Endothelial cell of umbilical vein (primary cell): ENCODE measurements around the gene CFAP73. TPM values are rescaled to one million over a fixed set of nuclear protein-coding genes. Genes with fewer than 3 reads are reported as not detected.

ENCODE experiments used
- BruUV-seq: library from RNA; stranded (reverse); fragments of 400-500 nt; replicated peaks from 2 replicates; lab custom pipeline; 2021; lab: Mats Ljungman, UMichigan
- CTCF ChIA-PET: fragments of 300-600, 350-600 bp; sonication (Branson Sonifier 250); formaldehyde crosslinking; loops from one replicate; lab custom pipeline; 2021; ENCODE audit warnings: antibody characterized with exemption, inconsistent platforms; lab: Charles Lee
- POLR2A ChIA-PET: fragments of 300-600, 350-600 bp; sonication (Branson Sonifier 250); formaldehyde crosslinking; loops from one replicate; lab custom pipeline; 2021; ENCODE audit warnings: antibody characterized with exemption, inconsistent platforms; lab: Charles Lee
- DNase-seq: peaks from one replicate; pipeline ENCODE4 v3.0.0-alpha.2; 2011; ENCODE audit warnings: low read depth, low spot score
- FAIRE-seq: peaks from 2 replicates; lab custom pipeline; 2011; peaks lifted over from hg19 to GRCh38; lab: Jason Lieb, UNC
- H2AFZ ChIP-seq: 2 replicates; pipeline ENCODE4 v1.6.0; 2012; ENCODE audit warnings: low read depth, low read length, control low read depth, inconsistent platforms
- H3K27ac ChIP-seq: 2 replicates; pipeline ENCODE4 v1.5.1; 2011; ENCODE audit warnings: low read depth, mild to moderate bottlenecking, control low read depth, low read length, moderate library complexity; ENCODE audit not compliant: insufficient read depth
- H3K27me3 ChIP-seq, 2 experiments: 2 replicates each; pipeline versions ENCODE4 v1.6.0 to v1.6.1; 2011; ENCODE audit warnings: low read length in 2 of 2, mixed read lengths in 1 of 2; ENCODE audit not compliant: control insufficient read depth in 2 of 2, insufficient read depth in 2 of 2
- H3K36me3 ChIP-seq, 2 experiments: 2 replicates in 1 of 2; 3 replicates in 1 of 2; pipeline ENCODE4 v1.5.1; 2011; ENCODE audit warnings: low read length in 2 of 2, mild to moderate bottlenecking in 1 of 2, moderate library complexity in 1 of 2; ENCODE audit not compliant: control insufficient read depth in 2 of 2, insufficient read depth in 2 of 2; ENCODE audit errors: extremely low read depth in 1 of 2
- H3K4me1 ChIP-seq: 3 replicates; pipeline ENCODE4 v1.5.1; 2011; ENCODE audit warnings: mild to moderate bottlenecking, low read length; ENCODE audit not compliant: control insufficient read depth, insufficient read depth; ENCODE audit errors: extremely low read depth
- H3K4me2 ChIP-seq: 2 replicates; pipeline ENCODE4 v1.6.1; 2011; ENCODE audit warnings: low read length, control low read depth, mixed read lengths; ENCODE audit not compliant: insufficient read depth
- H3K4me3 ChIP-seq, 3 experiments: fragments of 200-600 bp in 1 of 3; sonication (generic), shearing (Covaris generic) in 1 of 3; replicated peaks in 1 of 3; 2 replicates each; pipeline ENCODE4 v1.5.1; 2011 to 2016; ENCODE audit warnings: control low read depth in 3 of 3, low read length in 3 of 3, mild to moderate bottlenecking in 2 of 3, inconsistent platforms in 1 of 3, low read depth in 1 of 3, moderate library complexity in 1 of 3; ENCODE audit not compliant: insufficient read depth in 1 of 3
- H3K79me2 ChIP-seq: 2 replicates; pipeline ENCODE4 v1.6.0; 2012; ENCODE audit warnings: low read length, inconsistent platforms; ENCODE audit not compliant: control insufficient read depth, insufficient read depth
- H3K9ac ChIP-seq: replicated peaks from 2 replicates; pipeline ENCODE3; 2011; ENCODE audit warnings: low read length, control low read depth; ENCODE audit not compliant: insufficient read depth; ENCODE audit errors: extremely low read depth
- H3K9me1 ChIP-seq: replicated peaks from 3 replicates; pipeline ENCODE4 v1.6.0; 2011; ENCODE audit warnings: mild to moderate bottlenecking, low read length; ENCODE audit not compliant: control insufficient read depth, insufficient read depth; ENCODE audit errors: extremely low read depth
- H3K9me3 ChIP-seq: replicated peaks from 2 replicates; pipeline ENCODE4 v1.5.1; 2012; ENCODE audit warnings: low read length, inconsistent platforms; ENCODE audit not compliant: control insufficient read depth, insufficient read depth
- H4K20me1 ChIP-seq: replicated peaks from 2 replicates; pipeline ENCODE3; 2011; ENCODE audit warnings: mild to moderate bottlenecking, low read length; ENCODE audit not compliant: control insufficient read depth, insufficient read depth; ENCODE audit errors: extremely low read depth
- EZH2 ChIP-seq: IDR thresholded peaks from 2 replicates; pipeline ENCODE4 v1.6.1; 2012; ENCODE audit warnings: borderline replicate concordance, low read depth, mild to moderate bottlenecking, moderate library complexity, low read length, inconsistent platforms; ENCODE audit not compliant: severe bottlenecking
- FOS ChIP-seq: IDR thresholded peaks from 2 replicates; pipeline ENCODE4 v1.6.1; 2011; ENCODE audit warnings: mild to moderate bottlenecking, low read length, moderate library complexity, borderline replicate concordance; ENCODE audit not compliant: insufficient read depth
- GATA2 ChIP-seq: IDR thresholded peaks from 2 replicates; pipeline ENCODE4 v1.7.0; 2011; ENCODE audit warnings: low read depth, mild to moderate bottlenecking, moderate library complexity, mixed read lengths, low read length; ENCODE audit not compliant: insufficient read length, insufficient read depth
- JUN ChIP-seq: IDR thresholded peaks from 2 replicates; pipeline ENCODE4 v1.6.1; 2011; ENCODE audit warnings: borderline replicate concordance, low read depth; ENCODE audit not compliant: insufficient read length, insufficient read depth
- MYC ChIP-seq: IDR thresholded peaks from one replicate; pipeline ENCODE4 v1.6.1; 2011; ENCODE audit warnings: mild to moderate bottlenecking, low read depth, low read length
- POLR2A ChIP-seq: IDR thresholded peaks from 2 replicates; pipeline ENCODE4 v1.6.1; 2012; ENCODE audit warnings: low read depth, mild to moderate bottlenecking, control low read depth, low read length
- POLR2AphosphoS5 ChIP-seq: IDR thresholded peaks from 2 replicates; pipeline ENCODE4 v1.6.1; 2012; ENCODE audit warnings: low read depth, mild to moderate bottlenecking, control low read depth, low read length, moderate library complexity; ENCODE audit not compliant: insufficient read depth
- dilution Hi-C: fragments of 300-500 bp; cut with MboI; formaldehyde crosslinking; loops from one replicate; pipeline ENCODE4 v1.15.0; 2019; ENCODE audit warnings: low sequenced_read_pairs; ENCODE audit not compliant: extremely low pct_ligation_motif_present
- intact Hi-C: fragments of 100-400 bp; cut with micrococcal nuclease; formaldehyde crosslinking; loops from one replicate; pipeline ENCODE4 v1.10.0; 2022
- polyA plus RNA-seq, 4 experiments: library from polyadenylated mRNA; depleted of rRNA in 3 of 4; stranded (reverse) in 3 of 4; unstranded in 1 of 4; fragments of >200 nt; gene quantifications; 2 replicates each; pipeline versions ENCODE4 v1.2.1 to v1.2.3, GENCODE V29; 2011 to 2012; ENCODE audit warnings: missing spikeins in 1 of 4
- total RNA-seq: library from RNA; stranded (reverse); gene quantifications from 2 replicates; pipeline ENCODE4 v1.2.3, GENCODE V29; 2021
- TF ChIP-seq, protein P1 (sequence below): IDR thresholded peaks from 2 replicates; pipeline ENCODE4 v1.6.1; 2011; ENCODE audit not compliant: insufficient read depth, insufficient read length
- TF ChIP-seq, protein P2 (sequence below), 2 donors: IDR thresholded peaks; 1 replicate in 1 of 2; 2 replicates in 1 of 2; pipeline ENCODE4 v1.5.1; 2011; ENCODE audit warnings: low read length in 2 of 2, mild to moderate bottlenecking in 2 of 2, moderate library complexity in 2 of 2, control low read depth in 1 of 2, inconsistent platforms in 1 of 2, low read depth in 1 of 2; ENCODE audit not compliant: insufficient read depth in 1 of 2; ENCODE audit errors: extremely low read depth in 1 of 2

The CFAP73 gene
- total and polyA plus RNA-seq, 2 donors (not counting 3 experiments of a cell fraction or from before 2014, with no cell fraction given) = not detected

- FAIRE-seq = no peak
- no peaks in the 10 kb centered on the region for H3K9me1 ChIP-seq
- no peak overlapping the region for H2AFZ ChIP-seq
- no TSS peak for BruUV-seq
- no peaks in the 10 kb centered on the region for H3K9me3 ChIP-seq
- TF ChIP-seq FOS = no peak
- no peak for TF ChIP-seq GATA2
- no peak overlapping the region for H3K27ac ChIP-seq
- no peak overlapping the region for H3K4me2 ChIP-seq
- no peaks in the 10 kb centered on the region for H3K27me3 ChIP-seq
- dilution Hi-C loops = no loop called here
- intact Hi-C loops = loop anchor here (2.0 kb wide), 1 partner anchor 19 kb away; no protein-coding TSS in a partner anchor
- no peak overlapping the region for H3K4me3 ChIP-seq
- H3K9ac ChIP-seq = no peak overlapping the region
- peaks cover 12% of the 10 kb centered on the region for H3K4me1 ChIP-seq
- ChIA-PET CTCF (no interaction called here), POLR2A (no interaction called here)
- H4K20me1 ChIP-seq = no peaks in the 10 kb centered on the region
- H3K36me3 ChIP-seq = peaks cover 10 to 27% of the 10 kb centered on the region in 2 experiments
- no peak for DNase-seq
- H3K79me2 ChIP-seq = peaks cover 45% of the 10 kb centered on the region
Observed at GRCh38 chr12:113181975-113182374, 32.5 kb downstream of the CFAP73 start.

GRCh38 chr12:113183030-113183589 lies 33.6 kb downstream of the CFAP73 start:
- TF ChIP-seq, protein P1, sequence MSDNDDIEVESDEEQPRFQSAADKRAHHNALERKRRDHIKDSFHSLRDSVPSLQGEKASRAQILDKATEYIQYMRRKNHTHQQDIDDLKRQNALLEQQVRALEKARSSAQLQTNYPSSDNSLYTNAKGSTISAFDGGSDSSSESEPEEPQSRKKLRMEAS = no peak
- TF ChIP-seq FOS = no peak
- no peak for TF ChIP-seq EZH2
- TF ChIP-seq, protein P2, sequence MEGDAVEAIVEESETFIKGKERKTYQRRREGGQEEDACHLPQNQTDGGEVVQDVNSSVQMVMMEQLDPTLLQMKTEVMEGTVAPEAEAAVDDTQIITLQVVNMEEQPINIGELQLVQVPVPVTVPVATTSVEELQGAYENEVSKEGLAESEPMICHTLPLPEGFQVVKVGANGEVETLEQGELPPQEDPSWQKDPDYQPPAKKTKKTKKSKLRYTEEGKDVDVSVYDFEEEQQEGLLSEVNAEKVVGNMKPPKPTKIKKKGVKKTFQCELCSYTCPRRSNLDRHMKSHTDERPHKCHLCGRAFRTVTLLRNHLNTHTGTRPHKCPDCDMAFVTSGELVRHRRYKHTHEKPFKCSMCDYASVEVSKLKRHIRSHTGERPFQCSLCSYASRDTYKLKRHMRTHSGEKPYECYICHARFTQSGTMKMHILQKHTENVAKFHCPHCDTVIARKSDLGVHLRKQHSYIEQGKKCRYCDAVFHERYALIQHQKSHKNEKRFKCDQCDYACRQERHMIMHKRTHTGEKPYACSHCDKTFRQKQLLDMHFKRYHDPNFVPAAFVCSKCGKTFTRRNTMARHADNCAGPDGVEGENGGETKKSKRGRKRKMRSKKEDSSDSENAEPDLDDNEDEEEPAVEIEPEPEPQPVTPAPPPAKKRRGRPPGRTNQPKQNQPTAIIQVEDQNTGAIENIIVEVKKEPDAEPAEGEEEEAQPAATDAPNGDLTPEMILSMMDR (IDR thresholded peaks at IDR 0.05; ENCODE audit: extremely low read depth in 1 of 2, insufficient read depth in 1 of 2, low read depth in 1 of 2, low read length in 2 of 2) = no peak
- TF ChIP-seq GATA2 = no peak
- no peak for TF ChIP-seq POLR2A
- TF ChIP-seq MYC = no peak
- no peak for TF ChIP-seq POLR2AphosphoS5
- no peak for TF ChIP-seq JUN
- peaks cover 12% of the 10 kb centered on the region for H3K4me1 ChIP-seq
- dilution Hi-C loops = no loop called here
- no peak overlapping the region for H3K9ac ChIP-seq
- H3K27me3 ChIP-seq = no peaks in the 10 kb centered on the region
- DNase-seq = no peak
- H3K4me2 ChIP-seq = no peak overlapping the region
- H3K4me3 ChIP-seq = no peak overlapping the region
- no TSS peak for BruUV-seq
- no peak overlapping the region for H3K27ac ChIP-seq
- H3K36me3 ChIP-seq = peaks cover 2 to 19% of the 10 kb centered on the region in 2 experiments
- ChIA-PET CTCF (no interaction called here), POLR2A (no interaction called here)
- no peak for FAIRE-seq
- H3K9me3 ChIP-seq = no peaks in the 10 kb centered on the region
- H3K9me1 ChIP-seq = no peaks in the 10 kb centered on the region
- H3K79me2 ChIP-seq = peaks cover 49% of the 10 kb centered on the region
- intact Hi-C loops = no loop called here
- no peak overlapping the region for H2AFZ ChIP-seq
- no peaks in the 10 kb centered on the region for H4K20me1 ChIP-seq
